Sigmoid colon (tissue), 4 donors: Measurements from ENCODE around the gene TOMM34.

ENCODE experiments used
- POLR2AphosphoS5 ChIP-seq, 4 donors: sonication (generic); formaldehyde crosslinking; IDR thresholded peaks; one replicate each; pipeline ENCODE4 v1.6.1; 2017; ENCODE audit warnings: antibody characterized with exemption in 4 of 4
- TF ChIP-seq, protein P1 (sequence below), 4 experiments: fragments of 450-650 bp in 3 of 4; fragments of 200-600 bp in 1 of 4; IDR thresholded peaks; one replicate each; pipeline ENCODE4 v1.5.1; 2016 to 2019; ENCODE audit warnings: antibody characterized with exemption in 4 of 4, mild to moderate bottlenecking in 3 of 4, moderate library complexity in 2 of 4

DNA sequence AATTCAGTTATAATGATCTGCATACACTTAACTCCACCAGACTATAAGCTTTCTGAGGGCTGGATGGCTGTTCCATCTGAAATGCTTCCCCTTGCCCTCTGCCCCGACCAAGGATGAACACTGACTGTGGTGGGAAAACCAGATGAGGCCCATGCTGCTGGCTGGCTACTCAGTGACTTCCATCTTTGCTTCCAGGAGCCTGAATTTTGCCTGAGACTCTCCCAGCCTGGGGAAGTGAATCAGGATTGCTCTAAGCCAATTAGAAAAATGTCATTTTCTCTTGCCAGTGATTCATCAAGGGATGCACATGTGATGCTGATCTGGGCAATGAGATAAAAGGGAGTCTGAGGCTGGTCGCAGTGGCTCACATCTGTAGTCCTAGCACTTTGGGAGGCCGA, 1.7 kb upstream of the TOMM34 start:
- TF ChIP-seq, protein P1, sequence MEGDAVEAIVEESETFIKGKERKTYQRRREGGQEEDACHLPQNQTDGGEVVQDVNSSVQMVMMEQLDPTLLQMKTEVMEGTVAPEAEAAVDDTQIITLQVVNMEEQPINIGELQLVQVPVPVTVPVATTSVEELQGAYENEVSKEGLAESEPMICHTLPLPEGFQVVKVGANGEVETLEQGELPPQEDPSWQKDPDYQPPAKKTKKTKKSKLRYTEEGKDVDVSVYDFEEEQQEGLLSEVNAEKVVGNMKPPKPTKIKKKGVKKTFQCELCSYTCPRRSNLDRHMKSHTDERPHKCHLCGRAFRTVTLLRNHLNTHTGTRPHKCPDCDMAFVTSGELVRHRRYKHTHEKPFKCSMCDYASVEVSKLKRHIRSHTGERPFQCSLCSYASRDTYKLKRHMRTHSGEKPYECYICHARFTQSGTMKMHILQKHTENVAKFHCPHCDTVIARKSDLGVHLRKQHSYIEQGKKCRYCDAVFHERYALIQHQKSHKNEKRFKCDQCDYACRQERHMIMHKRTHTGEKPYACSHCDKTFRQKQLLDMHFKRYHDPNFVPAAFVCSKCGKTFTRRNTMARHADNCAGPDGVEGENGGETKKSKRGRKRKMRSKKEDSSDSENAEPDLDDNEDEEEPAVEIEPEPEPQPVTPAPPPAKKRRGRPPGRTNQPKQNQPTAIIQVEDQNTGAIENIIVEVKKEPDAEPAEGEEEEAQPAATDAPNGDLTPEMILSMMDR (IDR thresholded peaks at IDR 0.05) = no peak
- TF ChIP-seq POLR2AphosphoS5 (IDR thresholded peaks at IDR 0.05) = no peak
